H4 (cell line): ENCODE results near the gene ARHGAP15. TPM values are rescaled to one million over a fixed set of nuclear protein-coding genes. Genes with fewer than 3 reads are reported as not detected.

Experiments used
- DNase-seq: peaks from one replicate; pipeline ENCODE4 v3.0.0-alpha.2; 2015; ENCODE audit warnings: low spot score
- total RNA-seq: library from RNA; depleted of rRNA; stranded (reverse); fragments of >200 nt; shearing (Covaris generic); gene quantifications from 2 replicates; pipeline ENCODE4 v1.2.3, GENCODE V29; 2014

The ARHGAP15 gene
- total RNA-seq, 1 experiment from 2014 or later = 0.15 TPM

GRCh38 chr2:143398781-143399180 lies 269.6 kb downstream of the ARHGAP15 start:
- no peak for DNase-seq

DNA sequence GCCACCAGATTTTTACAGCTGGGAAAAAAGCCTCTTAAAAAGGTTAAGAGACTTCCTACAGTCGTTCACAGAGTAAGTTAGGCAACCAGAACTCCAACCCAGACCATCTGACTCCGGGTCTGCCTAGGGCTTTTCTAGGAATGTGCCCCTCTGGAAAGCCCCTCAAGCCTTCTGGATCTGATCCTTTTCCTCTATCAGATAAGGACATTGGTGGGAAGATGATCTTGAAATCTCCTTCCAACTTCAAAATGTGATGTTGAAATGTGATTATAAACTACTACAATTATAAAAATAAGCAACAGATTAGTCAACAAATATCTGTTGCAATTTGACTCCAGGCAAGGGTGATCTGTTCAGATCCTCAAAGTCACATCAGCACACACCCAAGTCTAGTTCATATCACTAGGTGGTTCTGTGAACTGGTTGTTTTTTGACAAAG lies 270.4 kb downstream of the ARHGAP15 start:
- DNase-seq = no peak

- no peak for DNase-seq
Measured at GRCh38 chr2:143401861-143402260, 272.6 kb downstream of the ARHGAP15 start.

GRCh38 chr2:143402451-143402850 lies 273.2 kb downstream of the ARHGAP15 start:
- DNase-seq = no peak

DNA sequence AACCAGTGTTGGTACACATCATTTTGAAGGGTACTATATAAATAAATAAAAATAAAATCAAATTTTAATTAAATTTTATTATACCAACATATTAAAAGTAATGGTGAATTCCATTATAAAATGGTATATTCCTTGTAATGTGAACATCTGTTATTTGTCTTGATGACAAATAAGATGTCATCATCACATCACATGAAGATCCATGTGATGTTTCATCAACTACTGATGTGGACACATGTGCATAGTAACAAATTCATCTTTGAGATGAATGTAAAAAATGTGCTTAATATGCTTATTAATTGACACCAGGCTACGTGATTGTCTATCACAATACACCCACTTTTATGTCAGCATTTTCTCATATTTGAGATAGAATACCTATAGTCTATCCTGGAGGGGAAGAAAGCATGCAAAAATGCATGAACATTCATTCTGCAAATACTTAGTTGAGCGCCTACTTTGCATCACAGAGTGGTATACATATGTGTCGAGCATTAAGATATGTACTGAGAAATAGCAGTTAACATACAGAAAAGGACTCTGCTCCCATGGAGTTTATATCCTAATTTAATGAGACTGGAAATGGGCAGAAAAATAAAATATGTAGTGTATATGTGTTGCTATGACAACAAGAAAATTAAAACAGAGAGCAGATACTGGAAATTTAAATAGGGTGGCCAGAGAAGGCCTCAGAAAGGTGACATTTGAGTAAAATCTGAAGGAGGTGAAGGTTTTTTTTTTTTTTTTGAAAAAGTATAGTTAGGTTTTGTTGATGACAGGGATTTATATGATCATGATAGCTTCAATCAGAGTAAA lies 281.1 kb downstream of the ARHGAP15 start:
- DNase-seq = no peak

DNA sequence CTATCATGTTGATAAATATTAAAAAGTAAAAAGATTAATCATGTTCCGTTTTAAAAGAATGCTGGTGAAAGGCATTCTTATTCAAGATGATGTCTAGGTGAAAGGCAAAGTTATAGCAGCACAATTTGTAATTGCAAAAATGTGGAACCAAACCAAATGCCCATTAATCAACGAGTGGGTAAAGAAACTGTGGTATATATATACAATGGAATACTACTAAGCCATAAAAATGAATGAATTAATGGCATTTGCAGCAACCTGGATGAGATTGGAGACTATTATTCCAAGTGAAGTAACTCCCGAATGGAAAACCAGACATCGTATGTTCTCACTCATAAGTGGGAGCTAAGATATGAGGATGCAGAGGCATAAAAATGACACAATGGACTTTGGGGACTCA lies 286.4 kb downstream of the ARHGAP15 start:
- DNase-seq = no peak

DNA sequence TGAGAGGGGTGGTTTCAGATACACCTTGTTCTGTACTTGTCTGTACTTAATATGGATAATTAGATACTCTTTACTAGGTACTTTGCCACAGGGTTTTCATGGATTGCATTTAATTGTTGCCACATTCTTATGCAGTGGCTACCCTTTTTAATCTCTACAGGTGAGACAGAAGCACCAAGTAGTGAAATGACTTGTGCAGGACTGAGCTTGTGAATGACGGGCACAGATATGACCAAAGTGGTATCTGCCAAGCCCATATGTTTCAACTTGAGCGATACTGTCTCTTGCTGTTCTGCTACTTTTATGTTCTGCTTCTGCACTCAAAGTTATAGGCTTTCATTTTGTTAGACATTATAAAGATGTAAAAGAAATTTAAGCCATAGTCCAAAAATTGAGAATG lies 288.2 kb downstream of the ARHGAP15 start:
- no peak for DNase-seq

GRCh38 chr2:143420313-143420712 lies 291.1 kb downstream of the ARHGAP15 start:
- no peak for DNase-seq

GRCh38 chr2:143422681-143423080 lies 293.5 kb downstream of the ARHGAP15 start:
- no peak for DNase-seq

- no peak for DNase-seq
Measured at GRCh38 chr2:143425896-143426295, 296.7 kb downstream of the ARHGAP15 start.

- no peak for DNase-seq
Measured at GRCh38 chr2:143426296-143426695, 297.1 kb downstream of the ARHGAP15 start.

- no peak for DNase-seq
Measured at GRCh38 chr2:143428700-143429099, 299.5 kb downstream of the ARHGAP15 start.

DNA sequence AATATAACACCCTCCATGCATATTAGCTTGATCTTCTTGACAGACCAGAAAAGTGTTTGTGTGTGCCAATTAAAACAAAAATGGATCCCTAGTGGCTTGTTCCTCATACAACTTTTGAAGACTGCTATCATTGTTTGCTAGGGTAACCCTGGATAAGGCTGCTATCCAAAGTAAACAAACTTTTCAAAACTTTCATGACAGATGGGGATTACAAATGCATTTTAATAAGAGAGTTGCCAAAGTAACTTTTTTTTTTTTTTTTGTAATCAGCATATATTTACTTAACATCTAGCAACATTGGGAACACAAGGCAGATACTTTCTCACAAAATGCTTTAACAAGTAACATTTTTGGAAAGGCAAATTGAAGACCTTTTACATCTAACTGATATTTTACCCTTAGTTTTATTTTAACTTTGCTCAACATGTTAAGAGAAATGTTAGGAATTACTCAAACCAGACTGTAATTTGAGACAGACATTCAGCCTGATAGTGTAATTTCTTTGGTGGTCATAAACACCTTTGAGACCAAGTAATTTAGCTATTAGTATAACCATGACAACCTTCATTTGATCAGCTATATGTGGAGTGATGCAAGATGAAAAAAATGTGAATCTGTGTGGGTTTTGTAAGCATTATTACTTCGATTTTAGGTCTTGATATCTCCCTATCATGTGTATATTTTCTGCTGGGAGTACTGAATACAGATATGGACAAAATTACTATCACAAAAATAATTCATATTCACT lies 300.9 kb downstream of the ARHGAP15 start:
- DNase-seq = no peak

GRCh38 chr2:143431316-143431715 lies 302.1 kb downstream of the ARHGAP15 start:
- no peak for DNase-seq

DNA sequence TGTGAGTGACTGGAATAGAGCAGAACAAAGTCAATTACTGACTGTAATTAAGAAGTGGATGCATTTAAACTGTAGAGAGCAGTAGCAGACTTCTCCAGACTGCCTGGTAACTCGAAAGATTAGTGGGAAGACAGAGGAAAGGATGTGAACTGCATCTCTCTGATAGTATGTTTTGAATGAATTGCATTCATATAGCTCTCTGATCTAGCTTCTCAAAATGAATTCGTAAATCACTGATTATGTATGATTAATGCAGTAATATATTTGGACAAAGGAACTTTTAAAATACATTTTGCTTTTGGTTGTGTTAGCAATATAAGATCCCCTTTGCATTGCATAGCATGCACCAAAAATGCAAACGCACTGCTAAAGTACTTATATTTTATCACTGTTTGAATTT lies 304.0 kb downstream of the ARHGAP15 start:
- DNase-seq = peak; percentile 11

GRCh38 chr2:143433840-143434239 lies 304.6 kb downstream of the ARHGAP15 start:
- no peak for DNase-seq

GRCh38 chr2:143434445-143434844 lies 305.2 kb downstream of the ARHGAP15 start:
- no peak for DNase-seq

DNA sequence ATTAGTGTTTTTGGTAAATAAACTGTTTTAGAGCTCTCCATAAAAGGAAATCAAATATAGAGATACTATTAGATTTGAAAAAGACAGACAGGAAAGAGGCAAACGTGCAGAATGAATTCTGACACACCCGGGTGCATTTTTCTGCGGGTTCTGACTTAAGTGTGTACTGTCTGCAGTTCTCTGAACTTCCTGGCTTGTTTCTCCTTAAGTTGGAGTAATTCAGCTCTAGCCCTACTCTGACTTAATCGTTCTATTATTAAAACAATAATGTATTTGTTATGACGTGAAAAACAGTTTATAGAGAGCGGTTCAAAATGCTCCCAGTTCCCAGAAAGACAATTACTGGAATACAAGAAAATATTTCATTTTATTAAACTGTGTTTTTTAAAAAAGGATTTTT lies 305.9 kb downstream of the ARHGAP15 start:
- no peak for DNase-seq

- no peak for DNase-seq
Measured at GRCh38 chr2:143436951-143437350, 307.7 kb downstream of the ARHGAP15 start.

DNA sequence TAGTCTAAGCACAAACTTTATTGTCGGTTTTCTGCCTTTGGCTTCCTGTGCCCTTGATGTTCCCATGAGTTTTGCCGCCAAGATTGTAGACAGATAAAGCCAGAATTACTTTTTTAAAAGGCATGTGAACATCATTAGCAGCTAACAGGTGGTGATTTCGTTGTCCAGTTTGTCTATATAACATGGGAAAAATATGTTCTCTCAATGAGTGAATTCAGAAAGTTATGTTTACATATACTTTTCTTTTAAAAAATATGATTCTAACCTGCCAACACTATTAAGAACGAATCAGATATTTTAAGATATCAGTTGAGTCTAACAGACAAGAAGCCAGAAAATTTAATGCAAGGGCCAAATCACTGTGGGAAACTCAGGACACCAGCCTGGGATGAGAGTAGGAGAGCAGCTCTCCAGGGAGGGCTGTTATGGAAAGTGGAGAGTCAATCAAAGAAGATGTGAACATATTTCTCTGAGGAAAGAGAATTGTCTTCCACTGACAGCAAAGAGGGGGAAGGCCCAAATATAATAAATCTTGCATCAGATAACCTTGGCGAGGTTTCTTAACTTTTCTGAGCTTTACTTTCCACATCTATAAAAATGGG lies 311.3 kb downstream of the ARHGAP15 start:
- DNase-seq = no peak

GRCh38 chr2:143442193-143442592 lies 313.0 kb downstream of the ARHGAP15 start:
- no peak for DNase-seq

GRCh38 chr2:143451642-143452281 lies 322.5 kb downstream of the ARHGAP15 start:
- DNase-seq = peak; percentile 32
